Endothelial cell of umbilical vein (primary cell): Measurements from ENCODE around the gene ABTB2. TPM values are rescaled to one million over a fixed set of nuclear protein-coding genes. Genes with fewer than 3 reads are reported as not detected.

Experiments
- BruUV-seq: library from RNA; stranded (reverse); fragments of 400-500 nt; replicated peaks from 2 replicates; lab custom pipeline; 2021; lab: Mats Ljungman, UMichigan
- CTCF ChIA-PET: fragments of 300-600, 350-600 bp; sonication (Branson Sonifier 250); formaldehyde crosslinking; loops from one replicate; lab custom pipeline; 2021; ENCODE audit warnings: antibody characterized with exemption, inconsistent platforms; lab: Charles Lee
- POLR2A ChIA-PET: fragments of 300-600, 350-600 bp; sonication (Branson Sonifier 250); formaldehyde crosslinking; loops from one replicate; lab custom pipeline; 2021; ENCODE audit warnings: antibody characterized with exemption, inconsistent platforms; lab: Charles Lee
- DNase-seq: peaks from one replicate; pipeline ENCODE4 v3.0.0-alpha.2; 2011; ENCODE audit warnings: low read depth, low spot score
- FAIRE-seq: peaks from 2 replicates; lab custom pipeline; 2011; peaks lifted over from hg19 to GRCh38; lab: Jason Lieb, UNC
- H2AFZ ChIP-seq: 2 replicates; pipeline ENCODE4 v1.6.0; 2012; ENCODE audit warnings: low read depth, low read length, control low read depth, inconsistent platforms
- H3K27ac ChIP-seq: 2 replicates; pipeline ENCODE4 v1.5.1; 2011; ENCODE audit warnings: low read depth, mild to moderate bottlenecking, control low read depth, low read length, moderate library complexity; ENCODE audit not compliant: insufficient read depth
- H3K27me3 ChIP-seq, 2 experiments: 2 replicates each; pipeline versions ENCODE4 v1.6.0 to v1.6.1; 2011; ENCODE audit warnings: low read length in 2 of 2, mixed read lengths in 1 of 2; ENCODE audit not compliant: control insufficient read depth in 2 of 2, insufficient read depth in 2 of 2
- H3K36me3 ChIP-seq, 2 experiments: 2 replicates in 1 of 2; 3 replicates in 1 of 2; pipeline ENCODE4 v1.5.1; 2011; ENCODE audit warnings: low read length in 2 of 2, mild to moderate bottlenecking in 1 of 2, moderate library complexity in 1 of 2; ENCODE audit not compliant: control insufficient read depth in 2 of 2, insufficient read depth in 2 of 2; ENCODE audit errors: extremely low read depth in 1 of 2
- H3K4me1 ChIP-seq: 3 replicates; pipeline ENCODE4 v1.5.1; 2011; ENCODE audit warnings: mild to moderate bottlenecking, low read length; ENCODE audit not compliant: control insufficient read depth, insufficient read depth; ENCODE audit errors: extremely low read depth
- H3K4me2 ChIP-seq: 2 replicates; pipeline ENCODE4 v1.6.1; 2011; ENCODE audit warnings: low read length, control low read depth, mixed read lengths; ENCODE audit not compliant: insufficient read depth
- H3K4me3 ChIP-seq, 3 experiments: fragments of 200-600 bp in 1 of 3; sonication (generic), shearing (Covaris generic) in 1 of 3; replicated peaks in 1 of 3; 2 replicates each; pipeline ENCODE4 v1.5.1; 2011 to 2016; ENCODE audit warnings: control low read depth in 3 of 3, low read length in 3 of 3, mild to moderate bottlenecking in 2 of 3, inconsistent platforms in 1 of 3, low read depth in 1 of 3, moderate library complexity in 1 of 3; ENCODE audit not compliant: insufficient read depth in 1 of 3
- H3K79me2 ChIP-seq: 2 replicates; pipeline ENCODE4 v1.6.0; 2012; ENCODE audit warnings: low read length, inconsistent platforms; ENCODE audit not compliant: control insufficient read depth, insufficient read depth
- H3K9ac ChIP-seq: replicated peaks from 2 replicates; pipeline ENCODE3; 2011; ENCODE audit warnings: low read length, control low read depth; ENCODE audit not compliant: insufficient read depth; ENCODE audit errors: extremely low read depth
- H3K9me1 ChIP-seq: replicated peaks from 3 replicates; pipeline ENCODE4 v1.6.0; 2011; ENCODE audit warnings: mild to moderate bottlenecking, low read length; ENCODE audit not compliant: control insufficient read depth, insufficient read depth; ENCODE audit errors: extremely low read depth
- H3K9me3 ChIP-seq: replicated peaks from 2 replicates; pipeline ENCODE4 v1.5.1; 2012; ENCODE audit warnings: low read length, inconsistent platforms; ENCODE audit not compliant: control insufficient read depth, insufficient read depth
- H4K20me1 ChIP-seq: replicated peaks from 2 replicates; pipeline ENCODE3; 2011; ENCODE audit warnings: mild to moderate bottlenecking, low read length; ENCODE audit not compliant: control insufficient read depth, insufficient read depth; ENCODE audit errors: extremely low read depth
- CTCF ChIP-seq, 2 donors: IDR thresholded peaks; 1 replicate in 1 of 2; 2 replicates in 1 of 2; pipeline ENCODE4 v1.5.1; 2011; ENCODE audit warnings: low read length in 2 of 2, mild to moderate bottlenecking in 2 of 2, moderate library complexity in 2 of 2, control low read depth in 1 of 2, inconsistent platforms in 1 of 2, low read depth in 1 of 2; ENCODE audit not compliant: insufficient read depth in 1 of 2; ENCODE audit errors: extremely low read depth in 1 of 2
- EZH2 ChIP-seq: IDR thresholded peaks from 2 replicates; pipeline ENCODE4 v1.6.1; 2012; ENCODE audit warnings: borderline replicate concordance, low read depth, mild to moderate bottlenecking, moderate library complexity, low read length, inconsistent platforms; ENCODE audit not compliant: severe bottlenecking
- FOS ChIP-seq: IDR thresholded peaks from 2 replicates; pipeline ENCODE4 v1.6.1; 2011; ENCODE audit warnings: mild to moderate bottlenecking, low read length, moderate library complexity, borderline replicate concordance; ENCODE audit not compliant: insufficient read depth
- GATA2 ChIP-seq: IDR thresholded peaks from 2 replicates; pipeline ENCODE4 v1.7.0; 2011; ENCODE audit warnings: low read depth, mild to moderate bottlenecking, moderate library complexity, mixed read lengths, low read length; ENCODE audit not compliant: insufficient read length, insufficient read depth
- JUN ChIP-seq: IDR thresholded peaks from 2 replicates; pipeline ENCODE4 v1.6.1; 2011; ENCODE audit warnings: borderline replicate concordance, low read depth; ENCODE audit not compliant: insufficient read length, insufficient read depth
- MAX ChIP-seq: IDR thresholded peaks from 2 replicates; pipeline ENCODE4 v1.6.1; 2011; ENCODE audit not compliant: insufficient read depth, insufficient read length
- MYC ChIP-seq: IDR thresholded peaks from one replicate; pipeline ENCODE4 v1.6.1; 2011; ENCODE audit warnings: mild to moderate bottlenecking, low read depth, low read length
- POLR2A ChIP-seq: IDR thresholded peaks from 2 replicates; pipeline ENCODE4 v1.6.1; 2012; ENCODE audit warnings: low read depth, mild to moderate bottlenecking, control low read depth, low read length
- POLR2AphosphoS5 ChIP-seq: IDR thresholded peaks from 2 replicates; pipeline ENCODE4 v1.6.1; 2012; ENCODE audit warnings: low read depth, mild to moderate bottlenecking, control low read depth, low read length, moderate library complexity; ENCODE audit not compliant: insufficient read depth
- dilution Hi-C: fragments of 300-500 bp; cut with MboI; formaldehyde crosslinking; loops from one replicate; pipeline ENCODE4 v1.15.0; 2019; ENCODE audit warnings: low sequenced_read_pairs; ENCODE audit not compliant: extremely low pct_ligation_motif_present
- intact Hi-C: fragments of 100-400 bp; cut with micrococcal nuclease; formaldehyde crosslinking; loops from one replicate; pipeline ENCODE4 v1.10.0; 2022
- polyA plus RNA-seq, 4 experiments: library from polyadenylated mRNA; depleted of rRNA in 3 of 4; stranded (reverse) in 3 of 4; unstranded in 1 of 4; fragments of >200 nt; gene quantifications; 2 replicates each; pipeline versions ENCODE4 v1.2.1 to v1.2.3, GENCODE V29; 2011 to 2012; ENCODE audit warnings: missing spikeins in 1 of 4
- total RNA-seq: library from RNA; stranded (reverse); gene quantifications from 2 replicates; pipeline ENCODE4 v1.2.3, GENCODE V29; 2021

Gene ABTB2
- total and polyA plus RNA-seq, 2 donors (not counting 3 experiments of a cell fraction or from before 2014, with no cell fraction given): 0.11 to 0.14 TPM

- peaks cover 2 to 3% of the 10 kb centered on the region in 2 experiments for H3K27me3 ChIP-seq
- no TSS peak for BruUV-seq
- H3K27ac ChIP-seq: no peak overlapping the region
- H3K9me1 ChIP-seq: no peaks in the 10 kb centered on the region
- no peaks in the 10 kb centered on the region for H3K4me1 ChIP-seq
- no peaks in the 10 kb centered on the region for H4K20me1 ChIP-seq
- no peak overlapping the region for H3K4me3 ChIP-seq
- dilution Hi-C loops (no loop called here), intact Hi-C loops (no loop called here)
- H3K9me3 ChIP-seq: no peaks in the 10 kb centered on the region
- H3K79me2 ChIP-seq: no peaks in the 10 kb centered on the region
- H3K9ac ChIP-seq: no peak overlapping the region
- ChIA-PET CTCF (interaction anchor here (1.4 to 1.8 kb wide), 2 partner anchors 10 to 309 kb away, joined by 3 to 12 read pairs; no protein-coding TSS in a partner anchor), POLR2A (no interaction called here)
- H3K4me2 ChIP-seq: no peak overlapping the region
- DNase-seq (no peak), FAIRE-seq (no peak)
- no peaks in the 10 kb centered on the region for H3K36me3 ChIP-seq
- no peak overlapping the region for H2AFZ ChIP-seq
- TF ChIP-seq MAX: no peak
- no peak for TF ChIP-seq JUN
- no peak for TF ChIP-seq POLR2AphosphoS5
- no peak for TF ChIP-seq POLR2A
- TF ChIP-seq EZH2: no peak
- no peak for TF ChIP-seq CTCF (IDR thresholded peaks at IDR 0.05; ENCODE audit: extremely low read depth in 1 of 2, insufficient read depth in 1 of 2, low read depth in 1 of 2, low read length in 2 of 2)
- no peak for TF ChIP-seq GATA2
- TF ChIP-seq FOS: no peak
- no peak for TF ChIP-seq MYC
Measured at GRCh38 chr11:34183848-34184391, 173.9 kb downstream of the ABTB2 start.
